ENCODE data around the gene GLCCI1.

GLCCI1 gene

DNA sequence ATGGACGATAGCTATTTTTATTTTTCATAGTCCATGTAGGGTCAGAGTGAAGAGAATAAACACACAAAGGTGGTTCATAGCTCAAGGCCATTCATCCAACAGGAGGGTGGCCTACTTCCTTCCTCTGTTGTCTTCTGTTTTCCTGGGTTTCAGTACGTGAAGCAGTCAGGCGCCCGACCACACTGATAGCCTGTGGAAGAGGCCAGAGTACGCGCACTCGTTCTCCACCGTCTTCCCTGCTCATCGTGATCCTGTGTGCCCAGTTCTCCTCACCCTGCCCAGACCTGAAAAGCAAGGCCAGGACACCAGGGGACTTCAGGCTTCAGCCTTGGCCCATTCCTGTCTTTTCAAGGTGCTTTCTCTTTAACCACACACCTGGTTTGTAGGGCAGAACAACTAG, 134.7 kb downstream of the GLCCI1 start:
- no peak for DNase-seq (ENCODE audit: low read depth)

DNA sequence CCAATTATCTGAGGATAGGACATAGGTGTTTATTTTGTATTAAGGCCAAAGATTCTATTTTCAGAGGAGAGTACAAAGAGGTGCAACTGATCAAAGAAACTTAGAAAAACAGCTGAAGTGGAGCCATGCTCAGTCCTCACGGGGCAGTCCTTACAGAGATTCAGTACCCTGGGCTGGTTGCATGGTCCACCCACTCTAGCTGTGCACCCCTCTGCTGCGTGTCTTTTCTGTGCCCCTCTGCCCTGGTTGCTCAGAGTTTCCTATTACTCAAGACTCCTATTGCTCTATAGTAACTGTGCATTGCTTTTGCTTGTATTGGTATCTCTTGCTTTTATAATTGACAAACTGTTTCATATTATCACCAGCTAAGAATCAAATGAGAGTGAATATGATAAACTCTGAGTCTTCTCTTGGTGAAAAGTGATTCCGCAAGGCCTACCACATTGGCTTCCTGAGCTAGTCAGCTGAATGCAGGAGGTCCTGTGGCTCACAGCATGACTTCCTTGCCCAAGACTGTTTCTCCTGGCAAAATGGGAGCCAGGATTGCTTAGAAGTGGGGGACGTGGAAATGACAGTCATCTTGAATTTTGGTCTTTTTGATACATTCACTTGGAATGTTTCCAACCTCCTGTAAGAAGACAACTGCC, 137.0 kb downstream of the GLCCI1 start:
- DNase-seq (ENCODE audit: low read depth), result no peak

GRCh38 chr7:8109196-8110022, 140.8 kb downstream of the GLCCI1 start:
- DNase-seq (ENCODE audit: low read depth), result peak; percentile 19

- DNase-seq (ENCODE audit: low read depth), result no peak
Measured at GRCh38 chr7:8111282-8111960, 142.8 kb downstream of the GLCCI1 start.

DNA sequence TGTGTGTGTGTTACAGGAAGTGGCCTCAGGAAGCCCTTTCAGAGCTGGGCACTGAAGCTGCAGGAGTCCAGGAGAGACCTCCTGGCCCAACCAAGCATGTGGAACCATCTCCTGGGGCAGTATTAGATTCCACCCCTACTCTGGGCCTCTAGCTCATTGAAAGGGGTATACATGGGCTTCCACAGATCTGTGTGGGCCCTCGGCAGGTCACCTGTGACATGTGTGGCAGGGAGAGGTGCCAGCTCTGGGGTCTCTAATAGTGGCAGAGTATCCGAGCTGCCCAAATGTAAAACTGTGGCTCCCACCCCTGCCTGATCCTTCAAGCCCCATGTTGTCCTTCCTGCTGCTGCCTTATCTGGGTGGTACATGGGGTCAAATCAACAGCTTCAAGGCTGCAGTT, 144.1 kb downstream of the GLCCI1 start:
- DNase-seq (ENCODE audit: low read depth), result no peak

DNA sequence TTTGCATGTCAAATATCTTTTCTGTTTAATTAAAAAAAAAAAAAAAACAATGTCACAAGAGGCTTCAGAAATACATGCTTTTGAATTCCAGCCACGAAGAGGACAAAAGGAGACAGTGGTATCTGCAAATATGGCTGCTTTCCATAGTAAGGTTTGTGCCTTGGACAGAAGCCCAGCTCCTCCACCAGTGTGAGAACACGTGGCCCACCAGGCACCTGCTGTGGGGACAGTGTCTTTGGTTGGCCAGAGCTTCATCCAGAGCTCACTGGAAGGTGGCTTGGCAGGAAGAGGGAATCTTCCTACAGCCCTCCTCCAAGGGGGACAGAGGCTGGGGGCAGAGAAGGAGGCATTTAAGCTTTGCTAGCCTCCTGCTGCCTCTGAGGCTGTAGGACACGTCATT, 144.6 kb downstream of the GLCCI1 start:
- DNase-seq (ENCODE audit: low read depth), result no peak

- no peak for DNase-seq (ENCODE audit: low read depth)
Measured at GRCh38 chr7:8114175-8114574, 145.6 kb downstream of the GLCCI1 start.

DNA sequence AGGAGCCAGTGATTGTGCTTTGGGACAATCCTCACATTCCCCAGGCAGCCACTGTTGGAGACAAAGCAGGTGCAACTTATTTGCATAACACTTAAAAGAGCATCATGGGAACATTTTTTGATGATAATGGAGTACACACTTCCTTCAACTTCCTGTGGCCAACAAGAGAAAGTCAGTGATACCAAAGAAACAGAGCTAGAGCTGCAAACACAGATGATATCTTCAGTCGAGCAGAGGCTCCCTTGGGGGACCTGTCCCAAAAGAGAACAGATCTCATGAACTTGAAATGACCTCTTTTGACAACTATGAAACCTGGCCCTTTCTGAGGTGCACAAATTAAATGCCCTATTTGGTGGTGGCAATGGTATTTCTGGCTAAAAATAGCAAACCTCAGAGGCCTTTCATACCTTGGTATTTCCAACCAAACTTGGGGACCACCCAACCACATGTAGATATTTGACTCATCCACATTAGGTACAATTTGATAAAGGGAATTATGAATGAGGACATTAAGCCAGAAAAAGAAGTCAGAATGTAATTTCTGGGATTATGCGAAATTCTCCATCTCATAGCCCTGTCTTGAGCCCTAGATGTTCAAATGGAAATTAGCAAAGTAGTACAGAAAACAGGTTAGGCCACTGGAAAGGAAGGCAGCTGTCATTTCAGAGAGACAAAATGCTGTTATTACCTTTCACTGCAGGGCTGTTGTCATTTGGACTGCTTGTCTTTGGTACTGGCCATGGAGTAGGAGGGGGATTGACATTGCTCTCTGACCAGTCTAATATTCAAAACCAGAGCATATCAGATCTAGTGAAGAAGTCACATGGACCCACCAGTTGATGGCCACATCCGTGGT, 147.2 kb downstream of the GLCCI1 start:
- DNase-seq (ENCODE audit: low read depth), result no peak

- DNase-seq (ENCODE audit: low read depth), result no peak
Measured at GRCh38 chr7:8117195-8117594, 148.6 kb downstream of the GLCCI1 start.

GRCh38 chr7:8119262-8119661, 150.7 kb downstream of the GLCCI1 start:
- DNase-seq (ENCODE audit: low read depth), result no peak

GRCh38 chr7:8120390-8121058, 151.9 kb downstream of the GLCCI1 start:
- no peak for DNase-seq (ENCODE audit: low read depth)

- DNase-seq (ENCODE audit: low read depth), result no peak
Measured at GRCh38 chr7:8121243-8121642, 152.6 kb downstream of the GLCCI1 start.

DNA sequence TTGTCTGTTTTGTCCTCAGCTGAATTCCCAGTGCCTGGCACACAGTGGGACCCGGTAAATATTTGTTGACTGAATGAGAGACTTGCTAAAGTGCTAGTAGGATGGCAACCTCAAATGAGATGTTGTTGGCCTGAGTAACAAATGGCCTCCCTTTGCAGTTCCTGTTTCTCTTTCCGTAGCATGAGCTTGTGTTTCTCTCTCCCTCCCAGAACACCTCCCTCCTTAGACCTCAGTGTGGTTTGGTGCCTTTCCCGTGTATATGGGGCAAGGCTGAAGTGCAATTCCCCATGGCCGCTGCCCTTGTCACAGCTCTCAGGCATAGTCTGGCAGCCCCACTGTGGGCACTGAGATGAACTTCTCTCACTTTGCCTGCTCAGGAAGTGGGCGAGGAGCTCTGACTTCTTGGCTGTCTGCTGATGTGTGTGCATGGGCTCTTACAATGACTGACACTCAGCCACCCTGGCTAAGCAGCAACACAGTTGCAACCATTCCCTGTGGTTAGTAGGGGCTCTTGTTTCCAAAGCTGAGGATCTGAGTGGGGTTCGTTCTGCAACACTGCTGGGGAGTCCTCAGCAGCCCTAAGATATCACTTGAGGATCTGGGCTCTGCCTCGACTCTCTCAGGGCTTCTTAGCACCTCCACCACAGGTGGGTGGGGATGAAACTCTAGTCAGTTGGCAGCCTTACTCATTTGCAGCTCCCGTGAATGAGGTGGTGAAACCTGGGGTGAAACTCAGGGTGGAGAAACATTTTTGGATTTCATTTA, 157.3 kb downstream of the GLCCI1 start:
- no peak for DNase-seq (ENCODE audit: low read depth)

DNA sequence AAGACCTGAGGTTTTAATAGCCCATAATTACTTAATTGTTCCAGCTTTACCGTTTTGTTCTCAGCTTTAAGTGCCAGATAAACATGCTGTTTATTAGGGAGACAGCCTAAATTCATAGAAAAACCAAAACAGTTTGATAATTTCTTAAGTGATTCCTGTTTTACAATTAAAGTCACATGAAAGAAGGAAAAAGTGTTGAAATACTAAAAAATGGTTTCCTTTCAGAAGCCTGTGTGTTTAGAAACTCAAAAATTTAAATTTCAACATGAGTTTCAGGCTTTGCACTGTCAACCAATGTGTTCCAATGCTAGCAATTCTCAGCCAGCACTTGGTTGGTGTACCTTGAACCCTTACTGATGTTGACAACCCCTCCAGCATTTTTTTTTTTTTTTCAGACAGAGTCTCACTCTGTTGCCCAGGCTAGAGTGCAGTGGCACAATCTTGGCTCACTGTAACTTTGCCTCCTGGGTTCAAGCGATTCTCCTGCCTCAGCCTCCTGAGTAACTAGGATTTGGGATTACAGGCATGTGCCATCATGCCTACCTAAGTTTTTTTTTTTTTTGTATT, 158.1 kb downstream of the GLCCI1 start:
- no peak for DNase-seq (ENCODE audit: low read depth)

GRCh38 chr7:8128449-8129317, 160.1 kb downstream of the GLCCI1 start:
- no peak for DNase-seq (ENCODE audit: low read depth)

DNA sequence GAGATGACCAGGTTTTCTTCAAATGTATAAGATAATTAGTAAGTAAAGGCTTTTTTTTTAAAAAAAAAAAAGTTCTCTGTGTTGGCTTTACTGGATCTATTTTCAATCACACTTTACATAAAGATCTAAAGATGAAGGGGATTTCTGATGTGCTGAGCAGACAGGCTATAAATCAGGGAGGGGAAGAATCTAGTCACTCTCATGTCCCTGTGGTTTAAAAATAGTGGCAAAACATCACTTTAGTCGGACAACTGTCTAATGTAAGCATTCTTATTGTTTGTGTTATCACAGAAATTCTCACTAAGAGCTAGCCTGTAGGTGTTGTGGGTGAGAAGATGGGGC, 160.7 kb downstream of the GLCCI1 start:
- no peak for DNase-seq (ENCODE audit: low read depth)

- no peak for DNase-seq (ENCODE audit: low read depth)
Measured at GRCh38 chr7:8130663-8131062, 162.1 kb downstream of the GLCCI1 start.

- DNase-seq (ENCODE audit: low read depth), result no peak
Measured at GRCh38 chr7:8131694-8132605, 163.4 kb downstream of the GLCCI1 start.

All from HS-27A (cell line).